Kidney epithelial cell (primary cell): Measurements from ENCODE around the gene TPX2. TPM values are rescaled to one million over a fixed set of nuclear protein-coding genes. Genes with fewer than 3 reads are reported as not detected.
"Not testable (repeated sequence)": the region's sequence is repeated elsewhere in the genome, so short reads cannot be mapped to it uniquely, and the experiment has no call there.

Source experiments
- DNase-seq: peaks from one replicate; pipeline ENCODE4 v3.0.0-alpha.2; 2010; ENCODE audit warnings: low read depth
- H3K27me3 ChIP-seq: 2 replicates; pipeline ENCODE4 v1.6.0; 2011; ENCODE audit warnings: low read length; ENCODE audit not compliant: control insufficient read depth, insufficient read depth
- H3K36me3 ChIP-seq: 2 replicates; pipeline ENCODE4 v1.5.1; 2011; ENCODE audit warnings: low read length; ENCODE audit not compliant: control insufficient read depth, insufficient read depth
- H3K4me3 ChIP-seq: 2 replicates; pipeline ENCODE4 v1.5.1; 2011; ENCODE audit warnings: low read depth, mild to moderate bottlenecking, control low read depth, low read length
- total RNA-seq: library from RNA; depleted of rRNA; stranded (reverse); fragments of >200 nt; gene quantifications from 2 replicates; pipeline ENCODE4 v1.2.3, GENCODE V29; 2015
- TF ChIP-seq, protein P1 (sequence below): IDR thresholded peaks from 2 replicates; pipeline ENCODE4 v1.5.1; 2011; ENCODE audit warnings: mild to moderate bottlenecking, moderate library complexity, low read length, control low read depth, inconsistent platforms; ENCODE audit not compliant: insufficient read depth, poor library complexity, severe bottlenecking

Gene TPX2
- total RNA-seq, 1 donor from 2014 or later = 16.1 TPM

DNA sequence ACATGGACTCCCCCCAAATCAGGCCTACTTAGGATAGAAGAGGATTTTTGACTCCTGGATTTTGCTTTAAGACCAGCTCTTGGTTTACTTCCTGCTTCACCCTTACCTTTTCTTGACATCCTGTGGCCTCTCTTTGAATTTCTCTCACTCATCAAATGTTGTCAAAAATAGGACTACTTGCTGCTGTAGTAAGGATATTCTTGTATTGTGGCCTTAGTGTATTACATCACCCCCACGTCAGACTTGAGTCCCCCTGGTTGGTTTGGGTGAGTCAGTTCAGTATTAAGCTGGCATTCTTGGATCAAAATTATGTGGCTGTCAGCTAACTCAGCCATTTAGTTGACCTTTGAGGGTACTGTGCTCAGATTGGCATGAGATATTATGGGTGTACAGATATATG lies 1.1 kb downstream of the TPX2 start:
- Histone ChIP-seq H3K4me3 (peak overlapping the region; percentile 83), H3K36me3 (no peaks in the 10 kb centered on the region), H3K27me3 (no peaks in the 10 kb centered on the region)
- TF ChIP-seq, protein P1, sequence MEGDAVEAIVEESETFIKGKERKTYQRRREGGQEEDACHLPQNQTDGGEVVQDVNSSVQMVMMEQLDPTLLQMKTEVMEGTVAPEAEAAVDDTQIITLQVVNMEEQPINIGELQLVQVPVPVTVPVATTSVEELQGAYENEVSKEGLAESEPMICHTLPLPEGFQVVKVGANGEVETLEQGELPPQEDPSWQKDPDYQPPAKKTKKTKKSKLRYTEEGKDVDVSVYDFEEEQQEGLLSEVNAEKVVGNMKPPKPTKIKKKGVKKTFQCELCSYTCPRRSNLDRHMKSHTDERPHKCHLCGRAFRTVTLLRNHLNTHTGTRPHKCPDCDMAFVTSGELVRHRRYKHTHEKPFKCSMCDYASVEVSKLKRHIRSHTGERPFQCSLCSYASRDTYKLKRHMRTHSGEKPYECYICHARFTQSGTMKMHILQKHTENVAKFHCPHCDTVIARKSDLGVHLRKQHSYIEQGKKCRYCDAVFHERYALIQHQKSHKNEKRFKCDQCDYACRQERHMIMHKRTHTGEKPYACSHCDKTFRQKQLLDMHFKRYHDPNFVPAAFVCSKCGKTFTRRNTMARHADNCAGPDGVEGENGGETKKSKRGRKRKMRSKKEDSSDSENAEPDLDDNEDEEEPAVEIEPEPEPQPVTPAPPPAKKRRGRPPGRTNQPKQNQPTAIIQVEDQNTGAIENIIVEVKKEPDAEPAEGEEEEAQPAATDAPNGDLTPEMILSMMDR = no peak
- DNase-seq = no peak

DNA sequence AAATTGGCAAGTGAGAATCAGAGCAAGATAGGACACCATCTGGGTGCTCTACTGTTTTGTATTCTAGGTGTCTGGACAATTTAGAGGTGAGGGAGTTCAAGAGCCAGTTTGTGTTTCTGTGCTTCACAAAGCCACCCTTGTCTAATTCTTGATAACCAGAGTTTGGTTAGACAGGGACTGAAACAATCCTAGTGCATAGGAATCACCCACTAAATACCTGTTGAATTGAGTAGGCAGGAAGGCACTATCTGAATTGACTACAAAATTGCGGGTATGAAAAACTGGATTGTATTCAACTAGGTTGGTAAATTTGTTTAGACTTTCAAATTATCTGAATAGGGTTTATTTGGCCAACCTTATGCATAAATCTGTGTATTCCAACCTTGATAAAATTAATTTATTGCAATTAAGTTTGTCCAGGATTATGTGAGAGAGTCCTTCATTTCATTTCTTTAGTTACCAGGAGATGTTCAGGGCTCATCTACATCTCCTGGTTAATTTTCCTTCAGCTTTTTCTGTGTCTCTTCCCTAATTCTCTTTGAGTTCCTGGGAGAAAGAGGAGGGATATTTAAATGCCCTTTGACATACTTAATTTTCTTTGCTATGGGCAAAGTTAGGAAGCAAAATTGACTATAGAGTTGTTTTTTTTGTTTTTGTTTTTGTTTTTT lies 1.7 kb downstream of the TPX2 start:
- no peaks in the 10 kb centered on the region for H3K27me3 ChIP-seq
- TF ChIP-seq, protein P1 = no peak
- H3K36me3 ChIP-seq = no peaks in the 10 kb centered on the region
- peak overlapping the region; percentile 83 for H3K4me3 ChIP-seq
- DNase-seq = no peak

GRCh38 chr20:31746068-31746878 lies 7.2 kb downstream of the TPX2 start:
- H3K27me3 ChIP-seq = no peaks in the 10 kb centered on the region
- TF ChIP-seq, protein P1 = no peak
- DNase-seq = no peak
- no peaks in the 10 kb centered on the region for H3K36me3 ChIP-seq
- no peak overlapping the region for H3K4me3 ChIP-seq

DNA sequence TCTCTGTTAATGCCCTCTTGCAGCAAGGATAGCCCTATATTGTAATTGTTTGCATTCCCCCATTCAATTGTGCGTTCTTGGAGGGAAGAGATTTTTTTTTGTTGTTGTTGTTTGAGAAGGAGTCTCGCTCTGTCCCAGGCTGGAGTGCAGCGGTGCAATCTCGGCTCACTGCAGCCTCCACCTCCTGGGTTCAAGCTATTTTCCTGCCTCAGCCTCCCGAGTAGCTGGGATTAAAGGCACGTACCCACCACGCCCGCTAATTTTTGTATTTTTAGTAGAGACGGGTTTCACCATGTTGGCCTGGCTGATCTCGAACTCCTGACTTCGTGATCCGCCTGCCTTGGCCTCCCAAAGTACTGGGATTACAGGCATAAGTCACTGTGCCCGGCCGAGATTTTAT lies 7.9 kb downstream of the TPX2 start:
- not testable (repeated sequence) for H3K27me3 ChIP-seq, H3K36me3 ChIP-seq, H3K4me3 ChIP-seq, DNase-seq

DNA sequence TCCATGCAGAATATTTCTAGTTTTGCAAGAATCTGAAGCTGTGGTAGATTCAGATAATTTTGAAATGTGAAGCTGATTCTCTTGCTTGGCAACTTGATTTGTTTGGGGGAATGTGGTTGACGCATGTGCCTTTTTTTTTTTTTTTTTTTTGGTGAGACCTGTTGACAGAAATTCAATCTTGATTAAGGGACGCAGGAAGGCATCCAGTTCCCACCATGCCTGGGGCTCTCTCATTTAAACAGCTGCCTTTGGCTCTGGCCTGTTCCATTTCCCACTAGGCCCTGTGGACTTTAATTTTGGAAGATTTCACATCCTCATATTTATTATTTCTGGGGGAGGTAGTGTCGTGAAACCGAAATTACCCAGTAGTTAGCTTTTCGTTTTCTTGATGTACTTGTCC lies 8.6 kb downstream of the TPX2 start:
- Histone ChIP-seq H3K4me3 (no peak overlapping the region), H3K36me3 (no peaks in the 10 kb centered on the region), H3K27me3 (no peaks in the 10 kb centered on the region)
- TF ChIP-seq, protein P1 = no peak
- no peak for DNase-seq

DNA sequence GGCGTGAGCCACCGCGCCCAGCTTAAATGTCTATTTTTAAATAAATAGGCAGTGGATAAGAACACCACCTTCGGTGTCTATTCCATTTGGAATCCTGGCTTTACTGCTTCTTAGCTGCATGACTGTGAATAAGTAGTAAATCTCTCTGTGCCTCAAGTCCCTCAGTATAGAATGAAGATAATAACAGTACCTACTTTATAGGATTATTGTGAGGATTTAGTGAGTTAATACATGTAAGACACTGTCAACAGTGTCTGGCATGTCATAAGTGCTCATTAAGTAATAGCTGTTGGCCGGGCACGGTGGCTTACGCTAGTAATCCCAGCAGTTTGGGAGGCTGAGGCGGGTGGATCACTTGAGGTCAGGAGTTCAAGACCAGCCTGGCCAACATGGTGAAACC lies 10.1 kb downstream of the TPX2 start:
- no peaks in the 10 kb centered on the region for H3K36me3 ChIP-seq
- TF ChIP-seq, protein P1 = no peak
- no peak overlapping the region for H3K4me3 ChIP-seq
- no peak for DNase-seq
- no peaks in the 10 kb centered on the region for H3K27me3 ChIP-seq
